H1 (cell line): Measurements from ENCODE around the gene OAS3. TPM values are rescaled to one million over a fixed set of nuclear protein-coding genes. Genes with fewer than 3 reads are reported as not detected.

ENCODE experiments used
- CTCF ChIA-PET: fragments of 300-600 bp; sonication (Branson Sonifier 250); formaldehyde crosslinking; loops from one replicate; lab custom pipeline; 2021; ENCODE audit not compliant: partially characterized antibody; lab: Charles Lee
- POLR2A ChIA-PET: fragments of 300-600 bp; sonication (Branson Sonifier 250); formaldehyde crosslinking; loops from one replicate; lab custom pipeline; 2021; ENCODE audit warnings: inconsistent platforms; ENCODE audit not compliant: partially characterized antibody; lab: Charles Lee
- DNase-seq, 2 experiments: peaks; one replicate each; pipeline versions ENCODE4 v3.0.0 to v3.0.0-alpha.2; 2010 to 2022; ENCODE audit warnings: low spot score in 2 of 2, low read depth in 1 of 2, mixed read lengths in 1 of 2
- FAIRE-seq: peaks from 2 replicates; lab custom pipeline; 2011; peaks lifted over from hg19 to GRCh38; lab: Jason Lieb, UNC
- H2AFZ ChIP-seq: 2 replicates; pipeline ENCODE4 v1.8.1; 2012; ENCODE audit warnings: low read length, inconsistent platforms
- H2AK5ac ChIP-seq: 2 replicates; pipeline ENCODE4 v1.6.1; 2013; ENCODE audit warnings: low read depth, low read length
- H2BK120ac ChIP-seq: replicated peaks from 2 replicates; pipeline ENCODE3; 2013; ENCODE audit warnings: low read depth, low read length, inconsistent platforms
- H2BK12ac ChIP-seq: 2 replicates; pipeline ENCODE4 v1.6.1; 2013; ENCODE audit warnings: low read depth, low read length
- H2BK15ac ChIP-seq: 2 replicates; pipeline ENCODE4 v1.6.1; 2013; ENCODE audit warnings: low read length
- H2BK20ac ChIP-seq: 2 replicates; pipeline ENCODE4 v1.6.1; 2013; ENCODE audit warnings: low read length
- H2BK5ac ChIP-seq: 2 replicates; pipeline ENCODE4 v1.6.1; 2013; ENCODE audit warnings: low read depth, low read length
- H3K14ac ChIP-seq: 2 replicates; pipeline ENCODE4 v1.6.1; 2013; ENCODE audit warnings: inconsistent platforms; ENCODE audit not compliant: insufficient read length
- H3K18ac ChIP-seq: 2 replicates; pipeline ENCODE4 v1.6.1; 2013; ENCODE audit warnings: low read length; ENCODE audit errors: extremely low read depth
- H3K23ac ChIP-seq: 2 replicates; pipeline ENCODE4 v1.6.1; 2013; ENCODE audit warnings: inconsistent platforms; ENCODE audit not compliant: insufficient read length
- H3K23me2 ChIP-seq: 2 replicates; pipeline ENCODE4 v1.6.1; 2013; ENCODE audit warnings: low read depth, low read length
- H3K27ac ChIP-seq: 2 replicates; pipeline ENCODE4 v1.6.1; 2011; ENCODE audit warnings: low read depth, low read length, inconsistent platforms
- H3K27me3 ChIP-seq, 4 experiments: replicated peaks in 1 of 4; 1 replicate in 1 of 4; 2 replicates in 3 of 4; pipeline versions ENCODE4 v1.6.1 to v1.8.1; 2011 to 2013; ENCODE audit warnings: low read length in 3 of 4, mild to moderate bottlenecking in 3 of 4, inconsistent platforms in 2 of 4, mixed read lengths in 2 of 4, moderate library complexity in 1 of 4; ENCODE audit not compliant: control insufficient read depth in 3 of 4, insufficient read depth in 3 of 4; ENCODE audit errors: extremely low read depth in 1 of 4
- H3K36me3 ChIP-seq, 4 experiments: 2 replicates each; pipeline versions ENCODE4 v1.6.1 to v1.8.1; 2011 to 2013; ENCODE audit warnings: mild to moderate bottlenecking in 4 of 4, low read length in 3 of 4, moderate library complexity in 2 of 4, control low read depth in 1 of 4, inconsistent platforms in 1 of 4; ENCODE audit not compliant: insufficient read depth in 4 of 4, control insufficient read depth in 2 of 4
- H3K4ac ChIP-seq: replicated peaks from 2 replicates; pipeline ENCODE3; 2013; ENCODE audit warnings: low read length, low read depth, mixed read lengths, inconsistent platforms; ENCODE audit not compliant: insufficient read length
- H3K4me1 ChIP-seq, 4 experiments: replicated peaks in 1 of 4; 1 replicate in 1 of 4; 2 replicates in 3 of 4; pipeline versions ENCODE4 v1.6.1 to v1.8.1; 2011 to 2013; ENCODE audit warnings: low read length in 3 of 4, inconsistent platforms in 2 of 4, mixed read lengths in 1 of 4; ENCODE audit not compliant: insufficient read depth in 4 of 4, control insufficient read depth in 3 of 4
- H3K4me2 ChIP-seq, 2 experiments: 2 replicates each; pipeline versions ENCODE4 v1.6.1 to v1.8.1; 2011 to 2013; ENCODE audit warnings: low read depth in 2 of 2, low read length in 2 of 2, control low read depth in 1 of 2, inconsistent platforms in 1 of 2, mild to moderate bottlenecking in 1 of 2; ENCODE audit not compliant: insufficient read depth in 1 of 2
- H3K4me3 ChIP-seq, 4 experiments: fragments of 200-600, 300-600 bp in 1 of 4; sonication (generic), shearing (Covaris generic), sonication (Bioruptor Twin) in 1 of 4; 2 replicates each; pipeline versions ENCODE4 v1.5.1 to v1.8.1; 2011 to 2016; ENCODE audit warnings: low read length in 4 of 4, low read depth in 3 of 4, control low read depth in 2 of 4, inconsistent platforms in 2 of 4, mild to moderate bottlenecking in 2 of 4, mixed read lengths in 1 of 4, moderate library complexity in 1 of 4; ENCODE audit not compliant: insufficient read depth in 2 of 4; ENCODE audit errors: extremely low read depth in 1 of 4
- H3K56ac ChIP-seq: replicated peaks from 2 replicates; pipeline ENCODE3; 2013; ENCODE audit warnings: low read depth, mild to moderate bottlenecking, mixed read lengths, low read length, inconsistent platforms; ENCODE audit not compliant: insufficient read length
- H3K79me1 ChIP-seq: 2 replicates; pipeline ENCODE4 v1.6.1; 2013; ENCODE audit warnings: low read depth, low read length, control low read depth
- H3K79me2 ChIP-seq, 2 experiments: 2 replicates each; pipeline versions ENCODE4 v1.6.1 to v1.8.1; 2012 to 2013; ENCODE audit warnings: low read length in 2 of 2, mild to moderate bottlenecking in 2 of 2, inconsistent platforms in 1 of 2; ENCODE audit not compliant: insufficient read depth in 2 of 2, control insufficient read depth in 1 of 2
- H3K9ac ChIP-seq, 4 experiments: replicated peaks in 1 of 4; 1 replicate in 1 of 4; 2 replicates in 3 of 4; pipeline versions ENCODE4 v1.6.1 to v1.8.1; 2011 to 2013; ENCODE audit warnings: low read depth in 3 of 4, low read length in 3 of 4, control low read depth in 2 of 4, mild to moderate bottlenecking in 2 of 4, moderate library complexity in 2 of 4, inconsistent platforms in 1 of 4; ENCODE audit errors: extremely low read depth in 1 of 4
- H3K9me3 ChIP-seq, 2 experiments: 2 replicates each; pipeline versions ENCODE4 v1.6.1 to v1.8.1; 2012 to 2013; ENCODE audit warnings: mild to moderate bottlenecking in 2 of 2, moderate library complexity in 2 of 2, control low read depth in 1 of 2, inconsistent platforms in 1 of 2, low read depth in 1 of 2, low read length in 1 of 2, mixed read lengths in 1 of 2; ENCODE audit not compliant: insufficient read depth in 2 of 2
- H4K20me1 ChIP-seq, 2 experiments: replicated peaks in 1 of 2; 2 replicates each; pipeline versions ENCODE3 to v1.8.1; 2011 to 2013; ENCODE audit warnings: inconsistent platforms in 2 of 2, low read length in 2 of 2, mild to moderate bottlenecking in 1 of 2; ENCODE audit not compliant: insufficient read depth in 2 of 2, control insufficient read depth in 1 of 2
- H4K5ac ChIP-seq: 2 replicates; pipeline ENCODE4 v1.6.1; 2013; ENCODE audit warnings: low read length, low read depth, mixed read lengths, inconsistent platforms; ENCODE audit not compliant: insufficient read length
- H4K8ac ChIP-seq: 2 replicates; pipeline ENCODE4 v1.8.0; 2013; ENCODE audit warnings: mild to moderate bottlenecking, moderate library complexity, low read length, inconsistent platforms; ENCODE audit not compliant: insufficient read depth; ENCODE audit errors: extremely low read depth
- H4K91ac ChIP-seq: replicated peaks from 2 replicates; pipeline ENCODE3; 2013; ENCODE audit warnings: low read length, mixed read lengths, inconsistent platforms; ENCODE audit not compliant: insufficient read length
- BRCA1 ChIP-seq: IDR thresholded peaks from 2 replicates; pipeline ENCODE4 v1.6.1; 2012; ENCODE audit warnings: low read depth, low read length, improper control_type of control experiment
- CBX5 ChIP-seq: fragments of 300-800, 300-1000 bp; sonication (generic); IDR thresholded peaks from 2 replicates; pipeline ENCODE4 v1.7.1; 2016; ENCODE audit warnings: antibody characterized with exemption, low read length, low read depth
- NRF1 ChIP-seq: IDR thresholded peaks from 2 replicates; pipeline ENCODE4 v1.6.1; 2011; ENCODE audit warnings: mild to moderate bottlenecking, low read depth, low read length, improper control_type of control experiment
- RAD21 ChIP-seq, 2 experiments: IDR thresholded peaks in 1 of 2; conservative IDR thresholded peaks in 1 of 2; 2 replicates each; pipeline ENCODE4 v1.6.1; 2011; ENCODE audit warnings: low read depth in 2 of 2, low read length in 2 of 2, improper control_type of control experiment in 1 of 2, inconsistent platforms in 1 of 2, mild to moderate bottlenecking in 1 of 2, moderate library complexity in 1 of 2
- RNF2 ChIP-seq: fragments of 200-900, 300-1000 bp; sonication (generic); IDR thresholded peaks from 2 replicates; pipeline ENCODE4 v1.7.1; 2016; ENCODE audit warnings: borderline replicate concordance, low read depth, mild to moderate bottlenecking, antibody characterized with exemption, low read length; ENCODE audit not compliant: poor library complexity, severe bottlenecking; ENCODE audit errors: missing control alignments
- SP4 ChIP-seq: IDR thresholded peaks from 2 replicates; pipeline ENCODE4 v1.6.1; 2012; ENCODE audit warnings: low read length, inconsistent platforms
- TBP ChIP-seq: IDR thresholded peaks from 2 replicates; pipeline ENCODE4 v1.6.1; 2011; ENCODE audit warnings: low read depth, low read length, improper control_type of control experiment
- TEAD4 ChIP-seq: IDR thresholded peaks from 2 replicates; pipeline ENCODE4 v1.6.1; 2012; ENCODE audit warnings: low read depth, low read length, inconsistent platforms, mixed read lengths
- polyA plus RNA-seq, 7 experiments: library from polyadenylated mRNA; depleted of rRNA in 3 of 7; stranded (reverse) in 5 of 7; unstranded in 2 of 7; fragments of >200 nt in 5 of 7; fragments of 200-250 nt in 2 of 7; gene quantifications; 1 replicate in 5 of 7; 2 replicates in 1 of 7; 4 replicates in 1 of 7; pipeline versions ENCODE4 v1.2.1 to v1.2.3, GENCODE V29; 2011 to 2013; ENCODE audit warnings: missing spikeins in 2 of 7, mixed read lengths in 2 of 7
- total RNA-seq: library from RNA; stranded (reverse); fragmentation: NEBNext Ultra II Directional; extraction: Animal tissue kit (Norgen Biotek cat#: 25700); gene quantifications from 2 replicates; pipeline ENCODE4 v1.2.1, GENCODE V29; 2021
- TF ChIP-seq, protein P1 (sequence below): IDR thresholded peaks from 2 replicates; pipeline ENCODE4 v1.6.1; 2011; ENCODE audit warnings: low read length, improper control_type of control experiment
- TF ChIP-seq, protein P2 (sequence below): IDR thresholded peaks from 2 replicates; pipeline ENCODE4 v1.6.1; 2012; ENCODE audit warnings: low read length, inconsistent platforms

Gene OAS3
- total and polyA plus RNA-seq, 2 of the 8 experiments (the other 6 are each of a cell fraction or from before 2014, with no cell fraction given) = 0.73 to 3.7 TPM

DNA sequence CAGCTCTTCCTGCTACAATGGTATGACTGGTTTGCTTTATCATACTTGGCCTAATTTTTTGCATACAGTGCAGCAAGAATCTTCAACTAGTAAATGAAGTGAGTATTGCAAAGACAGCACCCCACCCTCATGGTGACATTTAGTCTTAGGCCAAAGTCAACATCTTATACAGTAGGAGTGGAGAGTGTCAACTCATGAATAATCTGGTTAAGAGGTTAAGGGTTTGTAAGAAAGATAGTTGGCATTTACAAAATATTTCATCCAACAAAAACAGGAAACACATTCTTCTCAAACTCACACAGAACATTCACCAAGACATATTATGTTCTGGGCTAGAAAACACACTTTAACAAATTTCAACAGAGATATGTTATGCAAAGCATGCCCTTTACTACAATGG, 33.7 kb upstream of the OAS3 start:
- H3K4me2 ChIP-seq = no peak overlapping the region
- no peak for TF ChIP-seq TEAD4
- TF ChIP-seq BRCA1 = no peak
- no peak for TF ChIP-seq CBX5
- TF ChIP-seq, protein P1, sequence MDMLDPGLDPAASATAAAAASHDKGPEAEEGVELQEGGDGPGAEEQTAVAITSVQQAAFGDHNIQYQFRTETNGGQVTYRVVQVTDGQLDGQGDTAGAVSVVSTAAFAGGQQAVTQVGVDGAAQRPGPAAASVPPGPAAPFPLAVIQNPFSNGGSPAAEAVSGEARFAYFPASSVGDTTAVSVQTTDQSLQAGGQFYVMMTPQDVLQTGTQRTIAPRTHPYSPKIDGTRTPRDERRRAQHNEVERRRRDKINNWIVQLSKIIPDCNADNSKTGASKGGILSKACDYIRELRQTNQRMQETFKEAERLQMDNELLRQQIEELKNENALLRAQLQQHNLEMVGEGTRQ = no peak
- no peak for TF ChIP-seq SP4
- TF ChIP-seq NRF1 = no peak
- TF ChIP-seq, protein P2, sequence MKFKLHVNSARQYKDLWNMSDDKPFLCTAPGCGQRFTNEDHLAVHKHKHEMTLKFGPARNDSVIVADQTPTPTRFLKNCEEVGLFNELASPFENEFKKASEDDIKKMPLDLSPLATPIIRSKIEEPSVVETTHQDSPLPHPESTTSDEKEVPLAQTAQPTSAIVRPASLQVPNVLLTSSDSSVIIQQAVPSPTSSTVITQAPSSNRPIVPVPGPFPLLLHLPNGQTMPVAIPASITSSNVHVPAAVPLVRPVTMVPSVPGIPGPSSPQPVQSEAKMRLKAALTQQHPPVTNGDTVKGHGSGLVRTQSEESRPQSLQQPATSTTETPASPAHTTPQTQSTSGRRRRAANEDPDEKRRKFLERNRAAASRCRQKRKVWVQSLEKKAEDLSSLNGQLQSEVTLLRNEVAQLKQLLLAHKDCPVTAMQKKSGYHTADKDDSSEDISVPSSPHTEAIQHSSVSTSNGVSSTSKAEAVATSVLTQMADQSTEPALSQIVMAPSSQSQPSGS = no peak
- TF ChIP-seq RNF2 = no peak
- TF ChIP-seq TBP = no peak
- no peak for TF ChIP-seq RAD21 (IDR thresholded peaks at IDR 0.05 in 1 of 2, conservative IDR thresholded peaks at IDR 0.05 in 1 of 2; ENCODE audit: low read depth in 2 of 2, low read length in 2 of 2)

More for the DNA sequence above, 33.7 kb upstream of the OAS3 start:
- no peaks in the 10 kb centered on the region for H3K79me1 ChIP-seq
- no peaks in the 10 kb centered on the region for H3K4me1 ChIP-seq
- H4K8ac ChIP-seq = no peak overlapping the region
- H2AK5ac ChIP-seq = no peak overlapping the region
- no peak overlapping the region for H2BK15ac ChIP-seq
- no peak overlapping the region for H4K91ac ChIP-seq
- H3K9ac ChIP-seq = no peak overlapping the region
- no peak overlapping the region for H3K4ac ChIP-seq
- no peak overlapping the region for H3K14ac ChIP-seq
- no peak overlapping the region for H2BK120ac ChIP-seq
- no peak for FAIRE-seq
- H4K20me1 ChIP-seq = no peaks in the 10 kb centered on the region
- H3K23me2 ChIP-seq = no peaks in the 10 kb centered on the region
- no peak overlapping the region for H2BK12ac ChIP-seq
- H3K36me3 ChIP-seq = no peaks in the 10 kb centered on the region
- no peak for DNase-seq
- no peak overlapping the region for H3K18ac ChIP-seq
- no peak overlapping the region for H3K23ac ChIP-seq
- H3K9me3 ChIP-seq = peaks cover 5% of the 10 kb centered on the region in 2 experiments; a peak in 3 of 4 replicates
- CTCF ChIA-PET = no interaction called here
- H2AFZ ChIP-seq = no peak overlapping the region
- H3K4me3 ChIP-seq = no peak overlapping the region
- H3K27me3 ChIP-seq = no peaks in the 10 kb centered on the region
- H2BK5ac ChIP-seq = no peak overlapping the region
- POLR2A ChIA-PET = no interaction called here
- H2BK20ac ChIP-seq = no peak overlapping the region
- no peaks in the 10 kb centered on the region for H3K79me2 ChIP-seq
- no peak overlapping the region for H3K27ac ChIP-seq
- no peak overlapping the region for H3K56ac ChIP-seq
- H4K5ac ChIP-seq = no peak overlapping the region
